ENCODE measurements around the gene GALT. TPM values are rescaled to one million over a fixed set of nuclear protein-coding genes. Genes with fewer than 3 reads are reported as not detected.

Gene GALT
- total RNA-seq, 4 donors from 2014 or later: 47.6 to 182 (median 77.6) TPM

DNA sequence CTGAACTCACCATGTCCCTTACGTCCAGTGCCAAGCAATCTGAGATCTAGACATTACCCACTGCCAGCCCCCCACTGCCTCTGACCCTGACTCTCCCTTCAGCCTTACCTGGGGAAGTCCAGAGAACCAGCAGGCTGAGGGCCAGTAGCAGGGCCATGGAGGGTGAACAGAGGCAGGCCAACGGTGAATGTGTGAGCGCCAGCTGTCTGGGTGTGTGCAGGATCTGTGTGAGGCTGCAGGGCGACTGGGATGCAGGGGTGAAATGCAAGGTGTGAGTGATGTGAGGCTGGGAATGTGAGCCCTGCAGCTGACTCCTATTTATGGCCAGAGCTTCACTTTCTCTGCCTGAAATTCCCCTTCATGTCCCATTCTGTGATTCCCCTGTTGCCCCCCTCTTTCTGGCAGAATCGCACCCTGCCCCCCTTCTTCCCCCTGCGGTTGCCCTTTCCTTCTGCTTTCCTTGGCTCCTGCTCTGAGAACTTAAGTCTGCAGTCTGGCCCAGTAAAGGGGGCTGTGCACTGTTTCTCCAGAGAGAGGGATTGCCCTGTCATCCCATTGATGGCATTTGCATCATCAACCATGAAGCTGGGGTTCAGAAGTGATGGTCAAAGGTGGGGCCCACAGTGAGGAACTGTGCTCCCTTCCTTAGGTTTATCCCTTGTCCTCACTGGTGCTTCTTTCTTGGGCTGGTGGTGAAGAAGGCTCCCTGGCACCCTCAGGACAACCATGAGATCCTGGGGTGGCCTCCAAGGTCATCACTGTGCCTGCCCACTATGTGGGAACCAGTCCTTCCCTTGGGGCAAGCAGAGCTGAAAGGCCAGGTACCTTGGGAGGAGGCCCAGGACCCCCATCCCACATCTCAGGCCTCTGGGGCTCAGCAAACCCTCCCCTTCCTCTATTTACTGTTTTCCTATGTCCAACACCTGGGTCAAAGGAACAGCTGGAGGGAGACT is 44.8 kb downstream of the GALT start, which contains the start of gene CCL19:
TSS of gene CCL19 (minus strand) at position 294 of the 953 bp plus-strand sequence. CDS start at position 157, 137 bp downstream.
- no peaks in the 10 kb centered on the region for H3K9me3 ChIP-seq

GRCh38 chr9:34691936-34692315 is 45.5 kb downstream of the GALT start:
- 85% methylated on average over 5 of the region's 5 CpGs for WGBS
- Histone ChIP-seq H3K27ac (no peak overlapping the region), H3K4me3 (no peak overlapping the region), H3K36me3 (no peaks in the 10 kb centered on the region), H3K4me1 (peaks cover 10% of the 10 kb centered on the region), H3K9me3 (no peaks in the 10 kb centered on the region), H3K27me3 (no peaks in the 10 kb centered on the region)
- no peak for DNase-seq (ENCODE audit: low spot score in 2 of 2)
- no peak for TF ChIP-seq POLR2A (IDR thresholded peaks at IDR 0.05)
- no peak for TF ChIP-seq POLR2AphosphoS5 (IDR thresholded peaks at IDR 0.05)
- no peak for TF ChIP-seq CTCF (IDR thresholded peaks at IDR 0.05)
- TF ChIP-seq EP300 (IDR thresholded peaks at IDR 0.05): no peak

More for the DNA sequence above, 44.8 kb downstream of the GALT start, which contains the start of gene CCL19:
- H3K27ac ChIP-seq: no peak within 1 kb of the TSS
- no peaks in the 10 kb centered on the region for H3K27me3 ChIP-seq
- no peak for DNase-seq (ENCODE audit: low spot score in 2 of 2)
- no peak within 1 kb of the TSS for H3K4me3 ChIP-seq
- peaks cover 10% of the 10 kb centered on the region for H3K4me1 ChIP-seq
- no peak for TF ChIP-seq POLR2A (IDR thresholded peaks at IDR 0.05)
- TF ChIP-seq EP300 (IDR thresholded peaks at IDR 0.05): no peak
- WGBS: 42% methylated on average over 6 of the region's 6 CpGs
- H3K36me3 ChIP-seq: no peaks in the 10 kb centered on the region

DNA sequence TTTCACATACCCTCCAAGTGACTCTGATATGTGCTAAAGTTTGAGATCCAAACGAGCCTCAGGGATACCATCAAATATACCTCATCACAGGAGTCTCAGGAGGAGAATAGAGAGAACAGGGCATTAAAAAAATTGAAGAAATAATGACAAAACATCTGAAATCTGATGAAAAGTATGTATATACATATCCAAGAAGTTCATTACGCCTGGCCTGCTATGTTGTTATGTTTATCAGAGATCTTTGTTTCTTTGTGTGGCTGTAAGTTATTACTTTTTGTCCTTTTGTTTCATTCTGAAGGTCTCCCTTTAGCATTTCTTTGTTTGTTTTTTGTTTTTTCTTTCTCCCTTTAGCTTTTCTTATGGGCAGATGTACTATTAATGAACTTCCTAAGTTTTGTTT is 47.1 kb downstream of the GALT start:
- WGBS: 80% methylated on average over 2 of the region's 2 CpGs
- TF ChIP-seq EP300 (IDR thresholded peaks at IDR 0.05) (no peak), POLR2A (IDR thresholded peaks at IDR 0.05) (no peak)

DNA sequence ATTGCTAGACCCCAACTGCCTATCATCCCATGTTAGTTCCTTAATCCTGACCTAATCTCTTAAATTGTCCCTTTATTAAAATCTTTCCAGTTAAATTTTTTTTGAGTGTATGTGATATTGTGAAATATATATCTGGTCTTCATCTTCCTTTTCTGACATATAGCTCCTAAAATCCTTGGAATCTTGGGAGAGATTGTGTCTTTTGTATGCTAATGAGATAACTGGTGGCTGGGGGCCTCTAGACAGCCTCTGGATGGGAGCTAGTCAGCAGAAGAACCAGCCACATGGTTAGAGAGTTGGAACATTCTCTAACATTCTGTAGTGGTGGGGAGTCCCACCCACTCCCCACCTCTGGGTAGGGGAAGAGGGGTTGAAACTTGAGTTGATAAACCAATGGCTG is 48.3 kb downstream of the GALT start:
- H3K4me1 ChIP-seq: peaks cover 5% of the 10 kb centered on the region
- H3K27me3 ChIP-seq: no peaks in the 10 kb centered on the region
- no peak for DNase-seq (ENCODE audit: low spot score in 2 of 2)
- TF ChIP-seq POLR2A (IDR thresholded peaks at IDR 0.05) (no peak), CTCF (IDR thresholded peaks at IDR 0.05) (no peak), POLR2AphosphoS5 (IDR thresholded peaks at IDR 0.05) (no peak), EP300 (IDR thresholded peaks at IDR 0.05) (no peak)
- H3K9me3 ChIP-seq: no peaks in the 10 kb centered on the region
- no peak overlapping the region for H3K4me3 ChIP-seq
- no peaks in the 10 kb centered on the region for H3K36me3 ChIP-seq
- no peak overlapping the region for H3K27ac ChIP-seq

More for the DNA sequence above, 47.1 kb downstream of the GALT start:
- H3K27me3 ChIP-seq: no peaks in the 10 kb centered on the region
- H3K27ac ChIP-seq: no peak overlapping the region
- H3K36me3 ChIP-seq: no peaks in the 10 kb centered on the region
- no peak overlapping the region for H3K4me3 ChIP-seq
- no peaks in the 10 kb centered on the region for H3K9me3 ChIP-seq
- DNase-seq (ENCODE audit: low spot score in 2 of 2): no peak
- peaks cover 5% of the 10 kb centered on the region for H3K4me1 ChIP-seq

Other genes with a start within 250 kb of the GALT start
- 10 to 100 TPM; 12.6 to 17.0 (median 15.0) TPM for gene FAM219A, start 188.1 kb upstream of the GALT start, total RNA-seq
- gene DNAI1, start 187.9 kb upstream of the GALT start, total RNA-seq: not detected
- gene ENHO, start 123.7 kb upstream of the GALT start, total RNA-seq: 1 to 10 TPM in 3 of 4 donors, under 1 TPM in 1; 0.65 to 4.0 (median 2.7) TPM
- gene CNTFR, start 57.0 kb upstream of the GALT start, total RNA-seq: 1 to 10 TPM; 5.0 to 9.1 (median 5.7) TPM
- gene RPP25L, start 34.6 kb upstream of the GALT start, total RNA-seq: 10 to 100 TPM; 20.3 to 50.4 (median 25.1) TPM
- 100 to 1,000 TPM in 3 of 4 donors, 10 to 100 TPM in 1; 61.2 to 136 (median 121) TPM for gene DCTN3, start 26.2 kb upstream of the GALT start, total RNA-seq
- 1 to 10 TPM in 1 of 4 donors, under 1 TPM in 3; 0.34 to 2.0 (median 0.50) TPM for gene ARID3C, start 17.6 kb upstream of the GALT start, total RNA-seq
- 100 to 1,000 TPM in 3 of 4 donors, 10 to 100 TPM in 1; 78.5 to 111 (median 109) TPM for gene SIGMAR1, start 8.9 kb upstream of the GALT start, total RNA-seq
- 100 to 1,000 TPM in 1 of 4 donors, 10 to 100 TPM in 3; 23.4 to 114 (median 39.3) TPM for gene IL11RA, start 5.5 kb downstream of the GALT start, total RNA-seq
- 100 to 1,000 TPM; 169 to 357 (median 233) TPM for gene CCL27, start 16.0 kb downstream of the GALT start, total RNA-seq
- 1 to 10 TPM; 1.3 to 5.4 (median 3.3) TPM for gene CCL19, start 44.6 kb downstream of the GALT start, total RNA-seq
- gene CCL21, start 63.5 kb downstream of the GALT start, total RNA-seq: 1 to 10 TPM in 3 of 4 donors, not detected in 1; 5.2 to 6.1 (median 5.6) TPM